ENCODE results near the gene ORAI1.
"Not testable (repeated sequence)": the region's sequence is repeated elsewhere in the genome, so short reads cannot be mapped to it uniquely, and the experiment has no call there.

The ORAI1 gene

GRCh38 chr12:121583334-121583661 lies 43.0 kb upstream of the ORAI1 start:
- not testable (repeated sequence) for H3K9me3 ChIP-seq (replicated peaks in 1 of 2; ENCODE audit: control insufficient read depth in 2 of 2, insufficient read depth in 1 of 2, low read depth in 1 of 2, low read length in 2 of 2); H3K23ac ChIP-seq (ENCODE audit: low read depth, low read length, poor library complexity); H2BK12ac ChIP-seq (ENCODE audit: low read length); H3K18ac ChIP-seq (ENCODE audit: low read length); H2BK120ac ChIP-seq (ENCODE audit: low read depth, low read length); H2BK5ac ChIP-seq (ENCODE audit: low read length); H3K36me3 ChIP-seq (replicated peaks in 1 of 2; ENCODE audit: control insufficient read depth in 2 of 2, insufficient read depth in 2 of 2, low read length in 2 of 2); H3K4me1 ChIP-seq (ENCODE audit: control insufficient read depth in 2 of 2, insufficient read depth in 1 of 2, low read depth in 1 of 2, low read length in 2 of 2); H3K14ac ChIP-seq (ENCODE audit: low read length); H2AK5ac ChIP-seq (ENCODE audit: low read depth, low read length); H3K9ac ChIP-seq (ENCODE audit: low read depth, low read length, poor library complexity); H4K8ac ChIP-seq (ENCODE audit: low read depth, low read length); H3K4ac ChIP-seq (ENCODE audit: low read length); H3K79me1 ChIP-seq (ENCODE audit: low read depth, low read length); H4K91ac ChIP-seq (ENCODE audit: low read depth, low read length, poor library complexity); H2BK15ac ChIP-seq (ENCODE audit: low read length); H2AFZ ChIP-seq (ENCODE audit: low read length); DNase-seq (ENCODE audit: low spot score); H3K27me3 ChIP-seq (ENCODE audit: control insufficient read depth in 3 of 3, insufficient read depth in 3 of 3, low read depth in 1 of 3, low read length in 3 of 3)
- H3K27ac ChIP-seq (replicated peaks; ENCODE audit: low read length), result peak overlapping the region; percentile 99
- no CpG with 5 or more reads among the region's 2 CpGs for WGBS, 2 donors (ENCODE audit: extremely low coverage in 2 of 2, insufficient read length in 2 of 2, insufficient replicate concordance in 1 of 2)
- H3K4me2 ChIP-seq (ENCODE audit: insufficient read depth, low read length, poor library complexity, severe bottlenecking), result peak overlapping the region; percentile 82
- H3K4me3 ChIP-seq (ENCODE audit: low read length in 2 of 2), result peak overlapping the region in 1 of 2 donors; percentile 71

DNA sequence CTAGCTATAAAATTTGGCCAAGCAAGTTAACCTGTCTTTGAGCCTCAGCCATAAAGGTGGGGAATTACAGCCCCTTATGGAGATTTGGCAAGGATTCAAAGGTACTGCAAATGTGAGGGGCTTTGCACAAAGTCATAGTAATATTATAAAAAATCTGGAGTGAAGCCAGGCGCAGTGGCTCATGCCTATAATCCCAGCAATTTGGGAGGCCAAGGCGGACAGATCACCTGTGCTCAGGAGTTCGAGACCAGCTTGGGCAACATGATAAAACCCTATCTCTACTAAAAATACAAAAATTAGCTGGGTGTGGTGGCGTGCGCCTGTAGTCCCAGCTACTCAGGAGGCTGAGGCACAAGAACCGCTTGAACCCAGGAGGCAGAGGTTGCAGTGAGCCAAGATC lies 41.4 kb upstream of the ORAI1 start:
- not testable (repeated sequence) for H3K36me3 ChIP-seq (replicated peaks in 1 of 2; ENCODE audit: control insufficient read depth in 2 of 2, insufficient read depth in 2 of 2, low read length in 2 of 2); H2BK12ac ChIP-seq (ENCODE audit: low read length); H3K4me1 ChIP-seq (ENCODE audit: control insufficient read depth in 2 of 2, insufficient read depth in 1 of 2, low read depth in 1 of 2, low read length in 2 of 2); H3K27me3 ChIP-seq (ENCODE audit: control insufficient read depth in 3 of 3, insufficient read depth in 3 of 3, low read depth in 1 of 3, low read length in 3 of 3); H3K79me1 ChIP-seq (ENCODE audit: low read depth, low read length); H3K4me3 ChIP-seq (ENCODE audit: low read length in 2 of 2); H2AK5ac ChIP-seq (ENCODE audit: low read depth, low read length); H3K4ac ChIP-seq (ENCODE audit: low read length); H2BK120ac ChIP-seq (ENCODE audit: low read depth, low read length); H2BK5ac ChIP-seq (ENCODE audit: low read length); H4K8ac ChIP-seq (ENCODE audit: low read depth, low read length); H4K91ac ChIP-seq (ENCODE audit: low read depth, low read length, poor library complexity); H3K14ac ChIP-seq (ENCODE audit: low read length); H2AFZ ChIP-seq (ENCODE audit: low read length); H3K27ac ChIP-seq (replicated peaks; ENCODE audit: low read length); H3K9ac ChIP-seq (ENCODE audit: low read depth, low read length, poor library complexity); H3K23ac ChIP-seq (ENCODE audit: low read depth, low read length, poor library complexity); DNase-seq (ENCODE audit: low spot score); H3K18ac ChIP-seq (ENCODE audit: low read length); H2BK15ac ChIP-seq (ENCODE audit: low read length); H3K4me2 ChIP-seq (ENCODE audit: insufficient read depth, low read length, poor library complexity, severe bottlenecking); H3K9me3 ChIP-seq (replicated peaks in 1 of 2; ENCODE audit: control insufficient read depth in 2 of 2, insufficient read depth in 1 of 2, low read depth in 1 of 2, low read length in 2 of 2)
- WGBS, 2 donors (ENCODE audit: extremely low coverage in 2 of 2, insufficient read length in 2 of 2, insufficient replicate concordance in 1 of 2), result no CpG with 5 or more reads among the region's 6 CpGs

GRCh38 chr12:121590476-121591143 lies 35.7 kb upstream of the ORAI1 start:
- Histone ChIP-seq H3K9me3 (replicated peaks in 1 of 2; ENCODE audit: control insufficient read depth in 2 of 2, insufficient read depth in 1 of 2, low read depth in 1 of 2, low read length in 2 of 2) (no peaks in the 10 kb centered on the region), H3K4ac (ENCODE audit: low read length) (no peak overlapping the region), H2AK5ac (ENCODE audit: low read depth, low read length) (no peak overlapping the region), H3K18ac (ENCODE audit: low read length) (no peak overlapping the region), H2BK120ac (ENCODE audit: low read depth, low read length) (no peak overlapping the region), H3K36me3 (replicated peaks in 1 of 2; ENCODE audit: control insufficient read depth in 2 of 2, insufficient read depth in 2 of 2, low read length in 2 of 2) (peaks cover 17 to 23% of the 10 kb centered on the region in 2 donors), H2AFZ (ENCODE audit: low read length) (peak overlapping the region; percentile 82), H3K79me1 (ENCODE audit: low read depth, low read length) (peaks cover 2% of the 10 kb centered on the region), H3K4me3 (ENCODE audit: low read length in 2 of 2) (peak overlapping the region in 1 of 2 donors; percentile 40), H3K9ac (ENCODE audit: low read depth, low read length, poor library complexity) (no peak overlapping the region), H4K91ac (ENCODE audit: low read depth, low read length, poor library complexity) (no peak overlapping the region), H3K23ac (ENCODE audit: low read depth, low read length, poor library complexity) (no peak overlapping the region), H3K4me2 (ENCODE audit: insufficient read depth, low read length, poor library complexity, severe bottlenecking) (peak overlapping the region; percentile 38), H3K14ac (ENCODE audit: low read length) (no peak overlapping the region), H3K27ac (replicated peaks; ENCODE audit: low read length) (peak overlapping the region; percentile 84), H2BK5ac (ENCODE audit: low read length) (no peak overlapping the region), H2BK12ac (ENCODE audit: low read length) (no peak overlapping the region), H3K27me3 (ENCODE audit: control insufficient read depth in 3 of 3, insufficient read depth in 3 of 3, low read depth in 1 of 3, low read length in 3 of 3) (no peaks in the 10 kb centered on the region), H3K4me1 (ENCODE audit: control insufficient read depth in 2 of 2, insufficient read depth in 1 of 2, low read depth in 1 of 2, low read length in 2 of 2) (peaks cover 4 to 6% of the 10 kb centered on the region in 2 donors), H2BK15ac (ENCODE audit: low read length) (no peak overlapping the region), H4K8ac (ENCODE audit: low read depth, low read length) (no peak overlapping the region)
- DNase-seq (ENCODE audit: low spot score), result peak; percentile 63
- no CpG with 5 or more reads among the region's 10 CpGs for WGBS, 2 donors (ENCODE audit: extremely low coverage in 2 of 2, insufficient read length in 2 of 2, insufficient replicate concordance in 1 of 2)

GRCh38 chr12:121592320-121592719 lies 34.0 kb upstream of the ORAI1 start:
- no CpG with 5 or more reads among the region's 4 CpGs for WGBS, 2 donors (ENCODE audit: extremely low coverage in 2 of 2, insufficient read length in 2 of 2, insufficient replicate concordance in 1 of 2)
- no peak for DNase-seq (ENCODE audit: low spot score)

More at GRCh38 chr12:121592320-121592719, 34.0 kb upstream of the ORAI1 start:
- peaks cover 26 to 38% of the 10 kb centered on the region in 2 donors for H3K36me3 ChIP-seq (replicated peaks in 1 of 2; ENCODE audit: control insufficient read depth in 2 of 2, insufficient read depth in 2 of 2, low read length in 2 of 2)
- H3K4me1 ChIP-seq (ENCODE audit: control insufficient read depth in 2 of 2, insufficient read depth in 1 of 2, low read depth in 1 of 2, low read length in 2 of 2), result peaks cover 3 to 6% of the 10 kb centered on the region in 2 donors
- no peak overlapping the region for H3K4me3 ChIP-seq (ENCODE audit: low read length in 2 of 2)
- H3K27ac ChIP-seq (replicated peaks; ENCODE audit: low read length), result no peak overlapping the region
- H2BK15ac ChIP-seq (ENCODE audit: low read length), result no peak overlapping the region
- no peak overlapping the region for H3K18ac ChIP-seq (ENCODE audit: low read length)
- no peak overlapping the region for H2AK5ac ChIP-seq (ENCODE audit: low read depth, low read length)
- no peaks in the 10 kb centered on the region for H3K9me3 ChIP-seq (replicated peaks in 1 of 2; ENCODE audit: control insufficient read depth in 2 of 2, insufficient read depth in 1 of 2, low read depth in 1 of 2, low read length in 2 of 2)
- no peak overlapping the region for H3K4me2 ChIP-seq (ENCODE audit: insufficient read depth, low read length, poor library complexity, severe bottlenecking)
- H2AFZ ChIP-seq (ENCODE audit: low read length), result no peak overlapping the region
- H3K79me1 ChIP-seq (ENCODE audit: low read depth, low read length), result peaks cover 2% of the 10 kb centered on the region
- H4K8ac ChIP-seq (ENCODE audit: low read depth, low read length), result no peak overlapping the region
- no peak overlapping the region for H3K23ac ChIP-seq (ENCODE audit: low read depth, low read length, poor library complexity)
- no peak overlapping the region for H3K9ac ChIP-seq (ENCODE audit: low read depth, low read length, poor library complexity)
- H2BK120ac ChIP-seq (ENCODE audit: low read depth, low read length), result no peak overlapping the region
- H2BK12ac ChIP-seq (ENCODE audit: low read length), result no peak overlapping the region
- H3K14ac ChIP-seq (ENCODE audit: low read length), result no peak overlapping the region
- H4K91ac ChIP-seq (ENCODE audit: low read depth, low read length, poor library complexity), result no peak overlapping the region
- H3K27me3 ChIP-seq (ENCODE audit: control insufficient read depth in 3 of 3, insufficient read depth in 3 of 3, low read depth in 1 of 3, low read length in 3 of 3), result no peaks in the 10 kb centered on the region
- no peak overlapping the region for H3K4ac ChIP-seq (ENCODE audit: low read length)
- no peak overlapping the region for H2BK5ac ChIP-seq (ENCODE audit: low read length)

Measured in neuronal stem cell (in vitro differentiated cells).